MG63 (cell line): ENCODE results near the gene CILP2. TPM values are rescaled to one million over a fixed set of nuclear protein-coding genes. Genes with fewer than 3 reads are reported as not detected.
A peak's percentile ranks its signal among the peaks of the same experiment; 100 is the strongest.

ENCODE experiments used
- DNase-seq: peaks from one replicate; pipeline ENCODE4 v3.0.0-alpha.2; 2020
- H3K27me3 ChIP-seq: fragments of 250-450 bp; sonication (Bioruptor Pico); 2 replicates; pipeline ENCODE4 v1.5.1; 2020; ENCODE audit warnings: mild to moderate bottlenecking, moderate library complexity
- H3K36me3 ChIP-seq: fragments of 250-450 bp; sonication (Bioruptor Pico); 2 replicates; pipeline ENCODE4 v1.5.1; 2020; ENCODE audit warnings: mild to moderate bottlenecking, moderate library complexity
- H3K4me3 ChIP-seq: fragments of 250-450 bp; sonication (Bioruptor Pico); 2 replicates; pipeline ENCODE4 v1.5.1; 2020; ENCODE audit warnings: mild to moderate bottlenecking, moderate library complexity
- H3K9me3 ChIP-seq: fragments of 250-450 bp; sonication (Bioruptor Pico); 2 replicates; pipeline ENCODE4 v1.5.1; 2020; ENCODE audit warnings: mild to moderate bottlenecking, moderate library complexity
- total RNA-seq: library from RNA; depleted of rRNA; stranded (reverse); fragments of >200 nt; shearing (Covaris generic); gene quantifications from 2 replicates; pipeline ENCODE4 v1.2.3, GENCODE V29; 2014; ENCODE audit warnings: low replicate concordance

CILP2 gene
- total RNA-seq, 1 experiment from 2014 or later = 0.66 TPM

DNA sequence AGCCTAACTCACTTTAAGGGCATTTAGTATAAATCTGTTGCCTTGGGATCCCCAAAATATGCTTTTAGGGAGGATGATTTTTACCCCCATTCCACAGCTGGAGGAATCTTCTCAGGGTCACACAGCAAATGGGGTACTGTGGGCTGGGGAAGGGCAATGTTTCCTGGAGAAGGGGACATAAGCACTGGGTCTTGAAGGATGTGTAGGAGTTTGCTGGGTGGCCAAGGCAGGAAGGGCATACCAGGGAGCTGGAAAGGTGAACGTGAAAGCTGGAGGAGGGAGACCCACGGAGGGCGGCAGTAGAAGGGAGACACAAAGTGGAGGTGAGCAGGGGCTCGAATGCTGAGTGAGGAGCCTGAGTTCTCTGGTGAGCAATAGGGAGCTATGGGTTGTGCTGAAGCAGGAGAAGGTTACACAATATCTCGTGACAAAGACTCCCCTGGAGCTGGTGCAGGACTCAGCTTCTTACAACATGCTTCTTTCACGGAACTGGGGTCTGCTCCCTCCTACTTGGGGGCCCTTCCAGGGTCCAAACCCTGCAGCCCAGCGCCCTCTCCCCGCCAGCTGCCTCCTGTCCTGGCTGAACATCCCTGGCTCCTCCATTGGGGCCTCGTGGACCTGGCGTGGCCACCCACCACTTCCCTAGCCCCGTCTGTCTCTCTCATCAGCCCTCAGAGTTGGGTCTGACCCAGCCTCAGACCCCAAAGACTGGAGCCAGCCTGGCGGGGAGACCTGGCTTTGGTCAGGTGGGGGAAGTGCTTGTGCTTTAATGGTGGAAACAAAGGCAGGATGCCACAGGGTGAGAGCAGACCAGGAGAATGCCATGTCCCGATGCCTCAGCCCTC, 11.1 kb downstream of the CILP2 start:
- no peak for DNase-seq
- H3K27me3 ChIP-seq = no peaks in the 10 kb centered on the region
- H3K4me3 ChIP-seq = no peak overlapping the region
- H3K9me3 ChIP-seq = 0 out of 2 replicates have a peak, but pooled peaks cover 2% of the 10 kb centered on the region
- H3K36me3 ChIP-seq = no peaks in the 10 kb centered on the region; the same call in none of the 2 replicates

DNA sequence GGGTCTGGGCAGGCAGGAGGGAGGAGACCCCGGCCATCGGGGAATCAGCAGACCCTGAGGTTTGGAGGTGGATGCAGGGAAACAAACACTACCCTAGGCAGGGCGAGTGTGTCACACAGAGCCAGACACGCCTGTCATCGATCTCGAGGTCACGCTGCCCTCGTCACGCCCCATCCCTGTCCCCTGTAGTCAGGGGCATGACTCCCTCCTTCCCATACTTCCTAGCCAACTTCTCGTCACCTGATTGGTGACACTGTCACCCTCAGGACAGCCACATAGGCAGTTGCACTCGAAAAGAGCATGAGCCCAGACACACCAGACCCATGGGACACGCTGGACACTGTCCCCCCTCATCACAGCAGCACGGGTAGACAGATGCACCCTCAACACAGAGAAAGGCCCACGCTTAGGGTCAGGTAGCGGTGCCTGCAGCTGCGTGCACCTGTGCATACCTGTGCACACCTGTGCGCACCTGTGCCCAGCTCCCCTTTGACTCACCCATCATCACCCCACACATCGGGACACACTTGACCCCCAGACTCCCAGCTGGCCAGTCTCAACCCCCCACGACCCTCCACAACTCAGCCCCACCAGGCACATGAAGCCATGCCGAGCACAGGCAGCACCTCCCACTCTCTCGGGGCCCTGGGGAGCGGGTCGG, 11.9 kb downstream of the CILP2 start:
- no peak overlapping the region for H3K4me3 ChIP-seq
- no peak for DNase-seq
- no peaks in the 10 kb centered on the region for H3K27me3 ChIP-seq
- 0 out of 2 replicates have a peak, but pooled peaks cover 2% of the 10 kb centered on the region for H3K9me3 ChIP-seq
- H3K36me3 ChIP-seq = no peaks in the 10 kb centered on the region

GRCh38 chr19:19550485-19550929, 12.4 kb downstream of the CILP2 start:
- no peak for DNase-seq
- H3K36me3 ChIP-seq = no peaks in the 10 kb centered on the region
- H3K27me3 ChIP-seq = no peaks in the 10 kb centered on the region
- H3K4me3 ChIP-seq = no peak overlapping the region
- 0 out of 2 replicates have a peak, but pooled peaks cover 2% of the 10 kb centered on the region for H3K9me3 ChIP-seq

- no peak overlapping the region for H3K4me3 ChIP-seq
- H3K27me3 ChIP-seq = no peaks in the 10 kb centered on the region
- H3K9me3 ChIP-seq = 0 out of 2 replicates have a peak, but pooled peaks cover 2% of the 10 kb centered on the region
- H3K36me3 ChIP-seq = no peaks in the 10 kb centered on the region
- DNase-seq = no peak
Measured at GRCh38 chr19:19550972-19551852, 13.1 kb downstream of the CILP2 start.

GRCh38 chr19:19551853-19552192, 13.8 kb downstream of the CILP2 start:
- Histone ChIP-seq H3K4me3 (no peak overlapping the region), H3K27me3 (no peaks in the 10 kb centered on the region), H3K9me3 (0 out of 2 replicates have a peak, but pooled peaks cover 2% of the 10 kb centered on the region), H3K36me3 (no peaks in the 10 kb centered on the region)
- no peak for DNase-seq

GRCh38 chr19:19552798-19553197, 14.7 kb downstream of the CILP2 start:
- peak; percentile 54 for DNase-seq
- 0 out of 2 replicates have a peak, but pooled peaks cover 2% of the 10 kb centered on the region for H3K9me3 ChIP-seq
- no peak overlapping the region for H3K4me3 ChIP-seq
- H3K27me3 ChIP-seq = no peaks in the 10 kb centered on the region
- H3K36me3 ChIP-seq = no peaks in the 10 kb centered on the region

GRCh38 chr19:19553670-19554069, 15.6 kb downstream of the CILP2 start:
- Histone ChIP-seq H3K36me3 (no peaks in the 10 kb centered on the region), H3K4me3 (no peak overlapping the region), H3K27me3 (no peaks in the 10 kb centered on the region), H3K9me3 (0 out of 2 replicates have a peak, but pooled peaks cover 2% of the 10 kb centered on the region)
- DNase-seq = no peak

- DNase-seq = peak; percentile 57
- H3K36me3 ChIP-seq = no peaks in the 10 kb centered on the region
- no peak overlapping the region for H3K4me3 ChIP-seq
- 0 out of 2 replicates have a peak, but pooled peaks cover 2% of the 10 kb centered on the region for H3K9me3 ChIP-seq
- no peaks in the 10 kb centered on the region for H3K27me3 ChIP-seq
Measured at GRCh38 chr19:19554074-19555023, 16.3 kb downstream of the CILP2 start.

GRCh38 chr19:19558055-19558454, 20.0 kb downstream of the CILP2 start:
- no peak for DNase-seq
- Histone ChIP-seq H3K4me3 (no peak overlapping the region), H3K36me3 (no peaks in the 10 kb centered on the region), H3K9me3 (no peaks in the 10 kb centered on the region), H3K27me3 (no peaks in the 10 kb centered on the region)

- Histone ChIP-seq H3K27me3 (no peaks in the 10 kb centered on the region), H3K9me3 (no peaks in the 10 kb centered on the region), H3K36me3 (no peaks in the 10 kb centered on the region), H3K4me3 (no peak overlapping the region)
- DNase-seq = no peak
Measured at GRCh38 chr19:19558636-19559035, 20.6 kb downstream of the CILP2 start.

DNA sequence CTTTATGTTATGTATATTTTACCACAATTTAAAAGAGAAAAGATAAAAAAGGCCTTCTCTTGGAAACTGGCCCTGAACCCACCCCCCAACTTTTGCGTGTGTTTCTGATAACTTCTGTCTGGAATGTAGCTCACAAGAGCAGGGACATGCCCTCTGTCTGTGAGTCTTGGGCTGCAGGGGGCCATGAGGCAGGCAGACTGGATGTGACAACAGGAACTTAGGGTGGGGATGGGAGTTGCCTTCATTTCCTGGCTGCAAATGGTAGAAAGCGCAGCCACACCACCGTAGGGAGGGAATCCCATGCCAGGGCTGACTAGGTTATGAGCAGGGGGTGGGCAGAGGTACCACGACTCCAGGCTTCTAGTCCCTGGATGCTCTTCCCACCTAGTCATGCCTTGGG, 21.9 kb downstream of the CILP2 start:
- no peaks in the 10 kb centered on the region for H3K9me3 ChIP-seq
- H3K4me3 ChIP-seq = no peak overlapping the region
- H3K27me3 ChIP-seq = no peaks in the 10 kb centered on the region
- no peak for DNase-seq
- H3K36me3 ChIP-seq = no peaks in the 10 kb centered on the region; the same call in 1 of the 2 replicates

GRCh38 chr19:19561946-19562664, 24.0 kb downstream of the CILP2 start:
- DNase-seq = no peak
- Histone ChIP-seq H3K36me3 (no peaks in the 10 kb centered on the region; the same call in none of the 2 replicates), H3K4me3 (no peak overlapping the region), H3K27me3 (no peaks in the 10 kb centered on the region), H3K9me3 (no peaks in the 10 kb centered on the region)

DNA sequence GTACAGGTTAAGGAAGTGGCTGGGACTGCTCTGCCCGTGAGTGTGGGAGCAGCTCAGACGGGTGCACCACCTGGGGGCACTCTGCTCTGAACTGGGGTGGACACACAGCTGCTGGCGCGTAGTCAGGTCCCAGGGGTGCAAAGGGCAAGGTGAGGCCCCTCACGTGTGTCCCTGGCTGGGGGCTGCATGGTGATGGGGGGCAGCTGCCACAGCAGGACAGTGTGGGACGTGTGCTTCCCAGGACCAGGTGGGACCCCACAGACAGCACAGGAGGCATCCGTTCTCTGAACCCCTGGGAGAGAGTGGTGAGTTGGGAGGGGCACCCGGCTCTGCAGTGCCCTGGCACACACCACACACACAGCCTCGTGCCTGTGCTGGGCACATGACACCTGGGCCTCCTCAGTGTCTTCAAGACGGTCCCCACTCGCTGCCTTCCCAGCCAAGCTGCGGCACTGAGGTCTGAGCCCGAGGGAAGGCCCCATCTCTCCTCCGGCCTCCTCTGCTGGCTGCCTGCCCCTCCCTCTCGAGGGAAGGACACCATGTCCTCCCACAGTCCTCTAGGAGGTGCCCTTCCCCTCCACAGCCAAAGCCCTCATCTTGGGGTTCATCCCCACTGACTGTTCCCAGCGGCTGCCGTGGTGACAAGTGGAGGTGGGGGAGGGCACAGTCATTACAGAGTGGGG, 24.7 kb downstream of the CILP2 start:
- H3K36me3 ChIP-seq = no peaks in the 10 kb centered on the region; the same call in none of the 2 replicates
- H3K4me3 ChIP-seq = no peak overlapping the region
- H3K27me3 ChIP-seq = no peaks in the 10 kb centered on the region
- no peaks in the 10 kb centered on the region for H3K9me3 ChIP-seq
- DNase-seq = no peak

GRCh38 chr19:19563348-19563848, 25.3 kb downstream of the CILP2 start:
- no peak for DNase-seq

More at GRCh38 chr19:19563348-19563848, 25.3 kb downstream of the CILP2 start:
- H3K9me3 ChIP-seq = no peaks in the 10 kb centered on the region
- H3K27me3 ChIP-seq = no peaks in the 10 kb centered on the region
- H3K36me3 ChIP-seq = no peaks in the 10 kb centered on the region; the same call in none of the 2 replicates
- H3K4me3 ChIP-seq = no peak overlapping the region
